Stimulated activated CD4-positive, alpha-beta T cell treated with anti-CD3 and anti-CD28 coated beads, Interleukin-4, amount 100 ng/mL, for 1 hour (primary cell): ENCODE measurements around the gene DRICH1.
"Not testable (repeated sequence)": the region's sequence is repeated elsewhere in the genome, so short reads cannot be mapped to it uniquely, and the experiment has no call there.

Experiments
- DNase-seq: peaks from one replicate; pipeline ENCODE4 v3.0.0-alpha.2; 2020

Gene DRICH1

DNA sequence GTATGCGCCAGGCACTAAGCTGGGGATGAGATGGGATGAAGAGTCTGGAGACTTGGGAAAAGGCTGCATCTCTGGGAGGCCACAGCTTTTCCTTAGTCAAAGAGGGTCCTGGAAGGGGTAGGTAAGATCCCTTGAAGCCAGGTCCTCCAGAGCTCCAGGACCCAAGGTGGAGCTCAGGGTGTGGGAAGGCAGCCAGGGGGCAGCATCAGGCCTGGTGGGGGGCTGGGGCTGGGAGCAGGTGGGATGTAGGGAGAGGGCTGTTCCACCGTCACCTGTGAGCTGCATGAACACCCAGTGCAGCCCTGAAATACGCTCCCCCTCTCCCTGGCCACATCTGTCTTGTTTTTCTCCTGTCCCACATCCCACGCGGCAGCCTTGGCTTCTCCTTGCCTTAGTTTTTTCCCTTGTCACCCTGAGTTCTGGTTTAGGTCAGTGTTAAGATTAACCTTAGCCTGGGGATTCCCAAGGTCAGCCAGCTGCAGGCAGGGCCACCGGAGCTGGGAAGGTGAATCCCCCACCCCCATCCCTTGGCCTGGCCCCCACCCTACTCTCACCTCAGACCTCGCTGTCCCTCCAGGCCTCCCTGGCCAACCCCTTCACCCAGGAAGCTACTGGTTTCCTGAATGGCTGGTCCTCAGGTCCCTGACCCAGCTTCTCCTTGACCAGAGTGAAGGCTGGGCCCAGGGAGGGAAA is 34.4 kb downstream of the DRICH1 start:
- DNase-seq: not testable (repeated sequence)

DNA sequence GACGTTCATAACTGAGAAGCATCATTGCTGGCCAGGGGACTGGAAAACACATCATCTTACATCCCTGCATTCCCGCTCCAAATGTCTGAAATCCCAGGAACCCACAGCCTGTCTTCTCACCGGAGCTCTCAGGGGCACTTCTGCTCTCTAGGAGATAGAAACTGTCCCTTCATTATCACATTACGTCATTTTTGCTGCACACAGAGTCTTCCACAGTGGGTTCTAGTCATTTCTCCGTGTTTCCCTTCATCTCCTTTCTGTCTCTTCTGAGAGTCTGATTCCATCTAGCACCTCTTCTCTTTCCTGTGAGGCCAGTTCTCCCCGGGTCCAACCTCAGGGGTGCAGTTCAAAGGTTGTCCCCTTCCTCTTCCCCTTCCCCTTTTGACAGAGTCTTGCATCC is 36.2 kb downstream of the DRICH1 start:
- not testable (repeated sequence) for DNase-seq

DNA sequence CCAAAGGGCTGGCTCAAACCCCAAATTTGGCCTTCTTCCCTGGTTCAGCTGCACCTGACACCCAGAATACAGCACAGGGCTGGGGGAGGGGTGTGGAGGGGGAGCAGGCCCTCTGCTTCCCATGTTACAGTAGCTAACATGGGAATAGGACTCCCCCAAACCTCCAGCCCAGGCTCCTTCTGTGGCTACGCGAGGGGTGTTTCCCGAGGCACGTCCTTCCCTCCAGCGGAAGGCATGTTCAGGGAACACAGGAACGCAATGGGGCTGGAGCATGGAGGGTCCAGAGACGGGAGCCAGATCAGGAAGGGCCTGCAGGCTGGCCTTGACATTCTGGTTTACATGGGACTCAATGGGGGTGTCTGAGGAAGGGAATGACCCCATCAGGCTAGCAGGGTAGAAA is 40.3 kb downstream of the DRICH1 start:
- no peak for DNase-seq

DNA sequence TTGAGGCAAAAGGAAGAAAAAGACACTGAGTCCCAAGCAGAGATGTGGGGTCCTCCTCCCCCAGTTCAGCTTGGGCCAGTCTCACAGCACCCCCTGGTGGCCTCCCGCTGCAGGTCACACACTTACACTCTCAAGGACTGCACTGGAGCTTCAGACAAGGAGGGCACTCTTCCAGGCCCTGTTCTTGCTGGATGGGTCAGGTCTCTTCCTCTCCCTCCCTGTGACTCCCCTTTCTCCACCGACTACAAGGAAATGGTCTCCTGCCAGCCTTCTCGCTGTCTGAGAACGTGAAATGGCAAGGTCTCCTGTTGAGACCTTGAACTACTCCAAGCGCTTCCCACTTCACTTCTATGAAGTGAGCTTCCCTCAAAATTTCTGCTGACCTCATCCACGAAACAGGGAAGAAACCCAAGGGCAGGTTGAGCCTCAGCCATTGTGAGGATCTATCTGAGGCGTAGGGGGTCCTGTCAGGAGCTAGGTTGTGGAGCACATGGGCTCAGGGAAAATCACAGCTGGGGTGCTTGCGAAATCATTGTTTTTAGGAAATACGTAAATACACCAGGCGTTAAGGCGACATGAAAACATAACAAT is 40.8 kb downstream of the DRICH1 start:
- DNase-seq: peak; percentile 63

DNA sequence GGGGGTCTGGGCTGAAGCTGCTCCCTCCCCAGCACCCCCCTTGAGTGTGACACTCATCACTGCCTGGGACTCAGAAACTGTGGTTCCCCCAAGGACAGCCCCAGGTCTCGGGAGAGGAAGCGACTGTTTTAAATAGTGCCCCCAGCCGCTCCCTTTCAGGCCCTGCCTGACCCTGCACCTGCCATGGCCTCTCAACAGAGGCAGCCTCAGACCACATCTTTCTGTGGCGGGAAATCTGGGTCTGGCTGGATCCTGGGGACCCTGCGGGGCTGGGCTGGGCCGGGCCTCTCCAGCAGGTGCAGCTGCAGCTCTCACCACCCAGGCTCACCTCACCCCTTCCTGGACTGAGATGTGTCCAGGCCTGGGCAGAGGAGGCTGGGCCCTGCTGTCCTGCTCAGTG is 48.3 kb downstream of the DRICH1 start:
- no peak for DNase-seq

DNA sequence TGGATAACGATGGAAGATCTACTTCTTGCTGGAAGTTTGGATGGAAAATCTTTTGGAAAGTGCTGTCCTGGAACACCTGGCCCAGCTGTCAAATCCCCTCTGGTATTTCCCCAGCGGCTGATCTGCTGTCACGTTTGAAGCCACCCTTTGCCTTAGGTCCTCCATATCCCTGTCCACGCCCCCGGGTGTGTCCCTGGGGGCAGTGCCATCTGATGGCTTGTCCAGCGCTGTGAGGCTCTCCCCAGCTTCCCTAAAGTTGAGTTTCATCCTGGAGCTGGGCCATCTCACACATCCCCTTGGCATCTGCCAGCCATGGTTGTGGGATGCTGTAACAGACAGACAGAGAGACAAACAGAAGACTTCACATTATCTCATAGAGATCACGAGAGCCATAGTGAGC is 49.0 kb downstream of the DRICH1 start:
- DNase-seq: no peak

DNA sequence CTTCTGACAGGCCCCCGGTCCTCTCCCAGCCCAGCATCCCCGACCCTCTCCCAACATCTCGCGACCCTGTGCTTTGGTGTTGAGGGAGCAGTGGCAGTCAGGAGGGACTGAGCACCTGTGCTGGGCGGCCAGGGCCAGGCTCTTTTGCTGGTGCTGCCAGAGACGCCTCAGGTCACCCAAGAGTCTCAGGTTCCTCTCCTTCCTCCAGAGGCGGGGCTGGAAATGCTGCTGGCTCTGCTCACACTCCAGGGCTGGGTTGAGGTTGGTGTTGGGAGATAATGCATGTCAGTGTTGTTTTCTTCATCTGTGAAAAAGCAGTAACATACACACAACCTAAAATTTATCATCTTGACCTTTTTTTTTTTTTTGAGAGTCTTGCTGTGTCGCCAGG is 50.9 kb downstream of the DRICH1 start:
- DNase-seq: no peak

DNA sequence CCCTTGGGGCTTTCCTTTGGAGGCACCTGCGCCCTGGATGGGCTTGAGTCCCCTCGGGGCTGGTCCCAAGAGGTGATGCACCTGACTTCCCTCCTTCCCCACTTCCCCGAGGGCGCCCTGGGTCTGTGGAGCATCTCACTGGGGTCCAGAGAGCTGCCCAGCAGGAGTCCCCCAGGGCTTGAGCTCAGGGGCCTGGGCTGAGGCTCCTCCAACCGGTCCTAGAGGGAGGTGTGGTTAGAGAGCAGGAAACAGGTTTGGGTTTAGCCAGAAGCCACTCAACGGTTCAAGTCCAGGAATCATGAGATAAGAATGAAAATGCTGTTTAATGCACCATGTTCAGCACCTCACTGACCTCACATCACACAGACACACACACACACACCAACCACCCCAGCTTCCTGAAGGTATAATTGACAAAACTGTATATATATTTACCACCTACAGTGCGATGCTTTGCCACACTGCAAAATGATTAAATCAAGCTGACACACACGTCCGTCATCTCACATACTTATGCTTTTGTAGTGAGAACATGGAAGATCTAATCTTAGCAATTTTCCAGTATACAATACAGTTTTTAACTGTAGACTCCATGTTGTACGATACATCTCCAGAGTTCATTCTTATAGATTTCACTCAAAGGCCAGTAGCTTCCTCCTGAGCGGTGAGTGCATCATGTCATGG is 51.4 kb downstream of the DRICH1 start:
- no peak for DNase-seq

DNA sequence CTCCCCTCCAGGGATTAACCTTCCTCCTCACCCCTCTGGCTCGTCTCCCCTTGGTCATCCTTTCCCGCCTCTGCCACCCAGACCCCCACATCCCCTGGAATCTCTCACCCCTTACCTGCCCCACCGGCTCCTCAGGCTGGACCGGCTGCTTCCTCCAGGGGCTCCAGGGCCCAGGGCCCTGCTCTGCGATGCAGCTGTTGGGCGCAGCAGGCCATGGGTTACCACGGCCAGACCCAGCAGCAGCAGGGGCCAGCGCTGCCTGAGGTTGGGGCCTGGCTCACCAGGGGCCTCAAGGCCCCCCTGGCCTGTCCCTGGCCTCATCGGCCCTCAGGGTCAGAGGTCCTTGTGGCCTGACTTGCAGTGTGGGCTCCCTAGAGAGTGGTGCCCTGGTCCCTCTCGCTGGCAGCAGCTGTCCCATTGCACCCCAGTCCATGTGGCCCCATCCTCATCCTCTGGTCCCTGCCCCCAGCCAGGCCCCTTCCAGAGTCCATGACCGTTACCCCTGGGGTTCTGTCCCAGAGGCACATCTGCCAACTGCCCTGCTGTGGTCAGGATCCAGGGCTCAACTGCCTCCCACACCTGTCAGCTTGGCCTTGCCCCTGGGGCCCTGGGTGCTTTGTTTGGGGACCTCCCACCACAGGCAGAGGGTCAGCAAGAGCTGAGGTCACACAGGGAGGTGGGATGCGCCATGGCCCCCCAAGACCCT is 52.1 kb downstream of the DRICH1 start, which contains the start of gene IGLL1:
Gene IGLL1 (minus strand): TSS at position 421 of the 706 bp plus-strand sequence. CDS start 100 bp downstream, at position 321.
- no peak for DNase-seq

DNA sequence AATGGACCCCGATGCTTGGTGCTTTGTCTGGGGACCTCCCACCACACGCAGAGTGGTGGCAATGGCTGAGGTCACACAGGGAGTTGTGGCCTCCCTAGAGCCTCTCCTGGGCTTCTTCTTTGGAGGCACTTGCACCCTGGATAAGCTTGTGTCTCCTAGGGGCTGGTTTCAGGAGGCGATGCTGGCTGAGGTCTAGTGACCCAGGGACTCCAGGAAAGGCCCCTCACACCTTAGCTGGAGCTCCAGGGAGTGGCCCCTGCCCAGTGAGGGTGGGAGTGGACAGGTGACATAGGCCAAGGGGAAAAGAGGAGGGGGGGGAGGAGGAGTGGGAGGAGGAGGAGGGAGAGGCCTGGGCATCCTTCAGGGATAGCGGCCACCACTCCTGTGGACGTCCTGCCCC is 52.8 kb downstream of the DRICH1 start:
- no peak for DNase-seq

DNA sequence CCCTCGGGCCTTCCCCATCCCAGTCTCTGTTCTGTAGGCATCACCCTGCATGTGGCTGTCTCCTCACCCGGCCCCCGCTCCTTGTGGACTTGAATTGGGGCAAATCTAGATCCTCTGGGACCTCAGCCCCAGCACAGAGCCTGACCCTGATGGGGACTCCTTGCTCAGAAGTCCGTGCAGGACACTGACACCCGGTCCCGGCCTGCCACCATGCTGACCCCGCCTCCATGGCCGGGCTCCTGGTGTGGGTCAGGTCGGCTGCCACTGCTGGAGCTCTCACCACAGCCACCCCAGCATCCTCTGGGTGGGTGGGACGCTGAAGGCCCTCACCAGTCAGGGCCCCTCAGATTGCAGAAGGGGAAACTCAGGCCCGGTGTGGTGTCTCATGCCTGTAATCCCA is 53.8 kb downstream of the DRICH1 start:
- DNase-seq: no peak

DNA sequence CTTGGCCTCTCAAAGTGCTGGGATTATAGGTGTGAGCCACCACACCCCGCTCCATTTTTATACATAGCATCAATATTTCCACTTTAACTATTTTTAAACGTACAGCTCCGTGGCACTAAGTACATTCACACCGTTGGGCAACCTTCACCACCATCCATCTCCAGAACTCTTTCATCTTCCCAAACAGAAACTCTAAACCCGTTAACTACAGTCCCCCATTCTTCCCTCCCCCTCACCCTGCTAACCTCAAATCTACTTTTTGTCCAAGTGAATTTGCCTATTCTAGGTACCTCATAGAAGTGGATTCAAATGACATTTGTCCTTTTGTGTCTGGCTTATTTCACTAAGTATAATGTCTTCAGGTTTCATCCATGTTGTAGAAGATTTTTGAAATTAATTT is 55.4 kb downstream of the DRICH1 start:
- DNase-seq: no peak

DNA sequence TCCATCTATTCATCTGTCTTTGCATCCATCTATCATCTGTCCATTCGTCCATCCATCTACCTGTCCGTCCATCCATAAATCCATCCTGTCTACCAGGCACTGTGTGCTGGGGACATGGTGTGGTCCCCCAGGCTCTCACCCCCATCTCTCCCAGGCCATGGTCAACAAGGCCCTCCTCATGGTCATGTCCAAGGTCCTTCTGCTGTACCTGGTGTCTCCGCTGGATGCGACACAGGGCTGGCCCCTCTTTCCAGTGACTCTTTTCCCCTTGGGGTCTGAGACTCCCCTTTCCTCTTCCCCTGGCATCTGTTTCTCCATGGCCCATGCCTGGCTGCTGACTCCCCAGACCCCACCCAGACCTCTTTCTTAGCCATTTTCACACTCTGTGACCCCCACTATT is 56.5 kb downstream of the DRICH1 start:
- DNase-seq: no peak

DNA sequence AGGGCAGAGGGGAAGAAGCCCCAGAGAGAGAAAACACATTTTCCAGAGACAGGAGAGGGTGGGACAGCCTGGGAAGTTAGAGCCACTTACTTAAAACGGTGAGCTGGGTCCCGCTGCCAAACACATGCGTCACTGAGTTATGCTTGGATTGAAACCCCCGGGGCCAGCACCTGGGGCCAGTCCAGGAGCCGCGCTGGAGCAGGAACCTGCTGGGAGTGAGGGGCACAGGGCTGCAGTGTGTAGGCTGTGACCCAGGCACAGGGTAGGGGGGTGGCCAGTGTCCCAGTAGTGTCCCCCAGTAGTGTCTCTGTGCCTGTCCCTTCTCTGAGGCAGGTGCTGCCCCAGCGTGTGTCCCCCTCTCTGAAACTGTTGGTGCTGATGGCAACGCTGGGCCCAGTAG is 57.2 kb downstream of the DRICH1 start:
- DNase-seq: no peak

DNA sequence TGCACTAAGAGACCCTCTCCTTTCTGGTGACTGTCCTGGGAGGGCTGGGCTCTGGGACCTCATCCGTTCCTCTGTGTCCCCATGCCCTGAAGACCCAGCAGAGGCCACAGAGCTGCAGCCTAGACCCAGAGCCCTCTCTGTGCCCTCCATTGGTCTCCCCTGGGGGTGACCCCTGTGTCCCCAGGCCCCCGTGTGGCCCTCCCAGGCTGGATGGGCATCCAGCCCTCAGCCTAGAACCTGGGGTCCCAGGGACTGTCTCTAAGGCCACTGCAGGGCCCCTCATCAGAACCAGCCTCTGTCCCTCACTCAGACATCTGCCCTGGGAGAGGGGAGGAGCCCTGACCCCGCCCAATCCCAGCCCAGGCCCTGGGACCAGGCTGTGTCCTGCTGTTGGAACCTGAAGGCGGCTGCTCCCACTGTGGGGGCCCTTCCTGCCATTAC is 57.7 kb downstream of the DRICH1 start:
- no peak for DNase-seq

DNA sequence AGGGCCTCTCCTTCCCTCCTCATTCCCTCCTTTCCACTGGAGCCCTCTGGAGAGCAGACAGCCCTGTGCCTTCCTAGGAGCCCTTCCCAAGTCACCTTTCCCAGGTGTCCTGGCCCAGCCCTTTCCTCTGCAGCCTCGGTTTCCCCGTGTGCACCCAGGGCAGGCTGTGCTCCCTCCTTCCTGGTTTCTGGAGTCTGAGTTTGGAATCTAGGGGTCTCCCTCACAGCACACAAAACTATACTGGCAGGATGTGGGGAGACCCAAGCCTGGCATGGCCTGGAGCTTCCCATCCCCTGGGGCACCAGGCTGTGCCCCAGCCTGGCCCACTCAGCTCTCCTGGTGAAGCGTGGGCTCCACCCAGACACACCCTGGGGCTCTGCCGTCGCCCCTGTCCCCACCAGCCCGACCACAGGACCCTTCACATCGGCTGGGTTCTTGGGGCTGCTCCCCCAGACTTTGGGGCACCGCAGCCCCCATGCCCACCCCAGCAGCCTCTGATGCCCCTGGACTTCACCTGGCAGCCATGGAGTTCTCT is 58.4 kb downstream of the DRICH1 start:
- not testable (repeated sequence) for DNase-seq

DNA sequence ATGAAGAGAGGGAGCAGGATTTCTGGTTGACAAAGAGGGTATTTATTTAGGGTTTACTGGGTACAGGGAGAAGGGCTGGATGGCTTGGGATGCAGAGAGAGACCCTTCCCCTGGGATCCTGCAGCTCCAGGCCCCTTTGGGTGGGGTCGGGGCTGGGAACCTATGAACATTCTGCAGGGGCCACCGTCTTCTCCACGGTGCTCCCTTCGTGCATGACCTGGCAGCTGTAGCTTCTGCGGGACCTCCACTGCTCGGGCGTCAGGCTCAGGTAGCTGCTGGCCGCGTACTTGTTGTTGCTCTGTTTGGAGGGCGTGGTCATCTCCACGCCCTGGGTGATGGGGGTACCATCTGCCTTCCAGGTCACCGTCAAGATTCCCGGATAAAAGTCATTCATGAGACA is 59.0 kb downstream of the DRICH1 start:
- DNase-seq: not testable (repeated sequence)

DNA sequence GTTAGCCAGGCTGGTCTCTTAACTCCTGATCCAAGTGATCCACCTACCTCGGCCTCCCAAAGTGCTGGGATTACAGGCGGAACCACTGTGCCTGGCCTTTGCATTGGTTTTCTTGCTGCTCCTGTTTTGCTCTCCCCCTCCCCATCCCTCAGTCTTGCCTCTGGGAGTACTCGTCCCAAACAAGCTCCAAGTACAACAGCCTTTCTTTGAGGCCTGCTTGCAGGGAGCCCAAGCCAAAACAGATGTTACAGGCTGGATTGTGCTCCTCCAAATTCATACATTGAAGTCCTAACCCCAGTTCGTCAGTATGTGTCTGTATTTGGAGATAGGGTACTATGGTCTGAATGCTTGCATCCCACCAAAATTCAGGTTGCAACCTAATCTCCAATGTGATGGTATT is 60.6 kb downstream of the DRICH1 start:
- no peak for DNase-seq

DNA sequence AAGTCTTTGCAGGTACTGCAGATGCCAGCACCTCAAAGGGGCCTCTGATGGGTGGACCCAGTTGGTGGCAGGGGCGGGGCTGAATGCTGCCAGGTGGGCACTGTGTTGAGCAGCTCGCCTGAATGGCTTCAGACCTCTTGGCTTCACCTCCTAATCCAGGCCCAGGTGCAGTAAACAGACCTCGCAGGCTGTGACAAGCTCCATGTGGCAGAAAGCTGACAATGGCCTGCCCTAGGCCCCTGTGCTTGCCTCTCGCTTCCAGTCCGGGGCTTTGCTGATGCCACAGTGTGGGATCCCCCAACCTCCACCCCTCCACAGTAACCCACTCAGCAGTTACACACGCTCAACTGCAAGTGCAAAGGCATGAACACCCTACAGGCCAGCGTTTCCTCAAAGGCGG is 61.4 kb downstream of the DRICH1 start:
- no peak for DNase-seq

DNA sequence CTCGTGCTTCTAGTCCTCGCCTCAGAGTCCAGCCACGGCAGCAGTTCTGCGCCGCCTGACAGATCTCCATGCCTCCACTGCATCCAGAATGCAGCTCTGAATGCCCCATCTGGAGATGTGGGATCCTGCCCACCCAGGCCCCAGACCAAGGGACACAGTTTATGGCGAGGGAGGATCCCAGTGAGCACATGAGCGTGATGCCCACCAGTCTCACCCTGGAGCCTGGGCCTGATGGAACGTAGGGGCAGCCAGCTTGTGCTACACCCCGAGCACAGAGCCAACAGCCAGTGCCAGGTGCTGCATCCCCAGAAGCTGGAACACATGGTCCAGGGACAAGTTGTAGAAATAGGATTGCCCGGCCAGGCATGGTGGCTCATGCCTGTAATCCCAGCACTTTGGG is 62.4 kb downstream of the DRICH1 start:
- no peak for DNase-seq

DNA sequence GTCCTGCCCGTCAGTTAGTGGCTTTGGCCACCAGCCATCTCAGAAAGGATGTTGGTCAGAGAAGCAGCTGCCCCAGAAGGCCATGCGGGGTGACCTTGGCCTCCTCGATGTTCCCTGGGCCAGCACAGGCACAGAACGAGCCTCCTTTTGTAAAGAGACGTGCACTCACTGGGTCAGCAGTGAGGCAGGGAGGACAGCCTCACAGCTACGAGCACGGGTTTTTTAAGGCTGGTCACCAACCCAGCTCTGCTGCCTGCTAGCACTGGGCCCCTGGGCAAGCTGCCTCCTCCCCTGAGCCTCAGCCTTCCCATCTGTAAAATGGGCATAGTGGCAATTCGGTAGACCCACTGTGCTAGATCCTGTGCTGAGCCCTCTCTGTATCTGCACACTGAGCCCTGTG is 62.8 kb downstream of the DRICH1 start:
- DNase-seq: no peak

DNA sequence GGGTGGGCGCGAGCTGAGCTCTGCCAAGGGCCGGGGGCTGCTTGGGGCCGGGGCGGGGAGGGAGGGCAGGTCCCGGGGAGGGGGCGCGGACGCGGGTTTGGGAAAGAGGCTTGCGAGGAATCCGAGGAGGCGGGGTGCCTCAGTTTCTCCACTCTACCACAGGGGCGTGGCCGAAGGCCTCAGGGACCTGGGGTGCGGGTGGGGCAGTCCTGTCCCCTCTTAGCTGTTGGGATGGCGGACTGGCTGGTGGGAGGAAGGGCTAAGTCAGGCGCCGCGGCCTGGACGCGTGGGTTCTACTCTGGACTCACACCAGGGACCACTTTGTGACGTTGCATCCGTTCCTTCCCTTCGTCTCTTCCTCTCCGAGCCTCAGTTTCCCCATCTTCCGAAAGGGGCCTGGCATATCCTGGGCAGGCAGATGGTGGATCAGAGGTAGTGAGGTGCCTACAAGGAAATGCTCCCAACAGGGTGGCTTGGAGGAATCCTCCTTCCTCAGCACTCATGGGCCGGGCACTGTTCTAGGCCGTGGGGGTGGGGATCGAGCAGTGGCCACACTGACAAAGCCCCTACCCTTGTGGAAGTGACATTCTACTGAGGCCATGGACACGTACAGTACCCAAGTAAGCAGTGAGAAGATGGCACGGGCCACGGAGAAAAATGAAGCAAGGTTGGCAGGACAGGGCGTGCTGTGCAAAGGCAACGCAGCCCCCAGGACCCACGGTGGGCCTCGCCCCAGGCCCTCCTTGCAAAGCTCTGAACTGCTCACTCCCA is 65.2 kb downstream of the DRICH1 start:
- DNase-seq: no peak
